NCI-H82 (cell line): ENCODE results near the gene KRT31.
"Not testable (repeated sequence)": the region's sequence is repeated elsewhere in the genome, so short reads cannot be mapped to it uniquely, and the experiment has no call there.

Experiments
- DNase-seq: peaks from one replicate; lab custom pipeline; 2025; lab: John Stamatoyannopoulos, UW

The KRT31 gene

GRCh38 chr17:41396996-41397660 lies at the start of gene KRT31:
Gene KRT31, minus strand, starts transcription at chr17:41397608. Its CDS starts 69 bp downstream, at chr17:41397539.
- DNase-seq, result no peak

- no peak for DNase-seq
Measured at GRCh38 chr17:41446806-41447205, 49.4 kb upstream of the KRT31 start.

- DNase-seq, result no peak
Measured at GRCh38 chr17:41444640-41445039, 47.2 kb upstream of the KRT31 start.

- no peak for DNase-seq
Measured at GRCh38 chr17:41444186-41444585, 46.8 kb upstream of the KRT31 start.

- no peak for DNase-seq
Measured at GRCh38 chr17:41442739-41443138, 45.3 kb upstream of the KRT31 start.

- no peak for DNase-seq
Measured at GRCh38 chr17:41440531-41441033, 43.2 kb upstream of the KRT31 start, which contains the start of gene KRT38. Gene KRT38, minus strand, starts transcription at chr17:41440983. Its CDS starts 62 bp downstream, at chr17:41440921.

- no peak for DNase-seq
Measured at GRCh38 chr17:41439375-41439774, 42.0 kb upstream of the KRT31 start.

- no peak for DNase-seq
Measured at GRCh38 chr17:41437769-41438168, 40.4 kb upstream of the KRT31 start.

GRCh38 chr17:41437254-41437653 lies 39.8 kb upstream of the KRT31 start:
- DNase-seq, result no peak

- no peak for DNase-seq
Measured at GRCh38 chr17:41434415-41434814, 37.0 kb upstream of the KRT31 start.

- DNase-seq, result no peak
Measured at GRCh38 chr17:41434005-41434404, 36.6 kb upstream of the KRT31 start.

- DNase-seq, result no peak
Measured at GRCh38 chr17:41433586-41433985, 36.2 kb upstream of the KRT31 start.

GRCh38 chr17:41430376-41430775 lies 33.0 kb upstream of the KRT31 start:
- DNase-seq, result not testable (repeated sequence)

GRCh38 chr17:41429667-41430066 lies 32.3 kb upstream of the KRT31 start:
- DNase-seq, result no peak

GRCh38 chr17:41428591-41429291 lies 31.3 kb upstream of the KRT31 start:
- DNase-seq, result no peak

- no peak for DNase-seq
Measured at GRCh38 chr17:41424111-41424635, 26.8 kb upstream of the KRT31 start, which contains the start of gene KRT37. Gene KRT37, minus strand, starts transcription at chr17:41424585. Its CDS starts 62 bp downstream, at chr17:41424523.

- not testable (repeated sequence) for DNase-seq
Measured at GRCh38 chr17:41422586-41422985, 25.2 kb upstream of the KRT31 start.

- no peak for DNase-seq
Measured at GRCh38 chr17:41421617-41422016, 24.2 kb upstream of the KRT31 start.

GRCh38 chr17:41421116-41421515 lies 23.7 kb upstream of the KRT31 start:
- DNase-seq, result no peak

- no peak for DNase-seq
Measured at GRCh38 chr17:41420134-41420533, 22.7 kb upstream of the KRT31 start.

- no peak for DNase-seq
Measured at GRCh38 chr17:41419716-41420115, 22.3 kb upstream of the KRT31 start.

GRCh38 chr17:41418116-41418860 lies 20.9 kb upstream of the KRT31 start:
- no peak for DNase-seq
